ENCODE measurements around the gene THTPA. TPM values are rescaled to one million over a fixed set of nuclear protein-coding genes. Genes with fewer than 3 reads are reported as not detected.

THTPA gene
- total and polyA plus RNA-seq, 2 of the 4 experiments (the other 2 are of a cell fraction) = 5.0 to 9.2 TPM

- Histone ChIP-seq H3K79me1 (ENCODE audit: low read depth in 1 of 2, low read length in 2 of 2) (no peaks in the 10 kb centered on the region), H3K27ac (ENCODE audit: insufficient read depth, low read length) (no peak overlapping the region), H3K4me1 (ENCODE audit: control insufficient read depth, insufficient read depth, low read length) (peaks cover 6% of the 10 kb centered on the region), H2AK5ac (ENCODE audit: low read depth, low read length) (no peak overlapping the region), H3K23ac (ENCODE audit: low read depth, low read length) (no peak overlapping the region), H3K4ac (ENCODE audit: low read depth, low read length) (no peak overlapping the region), H2AFZ (replicated peaks; ENCODE audit: low read length, poor library complexity) (no peak overlapping the region), H3K14ac (replicated peaks; ENCODE audit: low read depth, low read length) (no peak overlapping the region), H2BK20ac (ENCODE audit: low read depth, low read length) (no peak overlapping the region), H3K27me3 (ENCODE audit: control insufficient read depth, insufficient read depth, low read length) (no peaks in the 10 kb centered on the region), H3K9me1 (ENCODE audit: insufficient read depth, low read length) (no peaks in the 10 kb centered on the region), H4K91ac (ENCODE audit: insufficient read depth, low read depth, low read length) (no peak overlapping the region), H3K36me3 (ENCODE audit: control insufficient read depth, insufficient read depth, low read length) (no peaks in the 10 kb centered on the region), H3K56ac (ENCODE audit: extremely low read depth, insufficient read depth, low read length) (no peak overlapping the region), H2BK5ac (ENCODE audit: low read depth, low read length, poor library complexity, severe bottlenecking) (no peak overlapping the region), H3K9ac (ENCODE audit: low read depth, low read length) (no peak overlapping the region), H4K5ac (ENCODE audit: low read depth, low read length) (no peak overlapping the region), H3K9me3 (ENCODE audit: control insufficient read depth, insufficient read depth, low read length) (no peaks in the 10 kb centered on the region), H2AK9ac (replicated peaks; ENCODE audit: low read depth, low read length, poor library complexity) (no peak overlapping the region), H3K4me3 (ENCODE audit: insufficient read depth, low read depth, low read length) (no peak overlapping the region), H2BK15ac (ENCODE audit: low read depth, low read length) (no peak overlapping the region), H4K20me1 (ENCODE audit: insufficient read depth, low read length) (no peaks in the 10 kb centered on the region; the same call in 1 of the 2 replicates), H4K8ac (ENCODE audit: low read depth in 2 of 2, low read length in 2 of 2) (no peak overlapping the region), H3K4me2 (ENCODE audit: low read depth, low read length) (no peak overlapping the region), H3K18ac (ENCODE audit: low read depth, low read length) (no peak overlapping the region), H2BK120ac (ENCODE audit: low read depth, low read length) (no peak overlapping the region)
- no peak for ATAC-seq (ENCODE audit: low read depth)
- no TSS peak for BruUV-seq (replicated peaks)
- 100% methylated on average over 1 of the region's 5 CpGs; no CpG with 5 or more reads in 1 of the 2 experiments for WGBS, 2 experiments (ENCODE audit: extremely low coverage in 2 of 2, insufficient read length in 1 of 2)
- in situ Hi-C loops (cut with MboI; ENCODE audit: low sequenced_read_pairs) = no loop called here
- intact Hi-C loops (cut with micrococcal nuclease) = no loop called here
- TF ChIP-seq CHD1 (IDR thresholded peaks at IDR 0.05; ENCODE audit: low read depth, low read length) (no peak), ELK1 (IDR thresholded peaks at IDR 0.05; ENCODE audit: borderline replicate concordance, low read depth, low read length) (no peak), SMC3 (IDR thresholded peaks at IDR 0.05; ENCODE audit: low read depth, low read length) (no peak), RAD21 (IDR thresholded peaks at IDR 0.05; ENCODE audit: low read length) (no peak), BHLHE40 (IDR thresholded peaks at IDR 0.05; ENCODE audit: low read depth, low read length) (no peak), NFE2L2 (IDR thresholded peaks at IDR 0.05; ENCODE audit: low read depth, low read length) (no peak), FOS (IDR thresholded peaks at IDR 0.05; ENCODE audit: low read depth, low read length) (no peak), MAFK (IDR thresholded peaks at IDR 0.05; ENCODE audit: low read depth, low read length) (no peak), CTCF (conservative IDR thresholded peaks at IDR 0.05; ENCODE audit: low read depth, low read length) (no peak), RCOR1 (IDR thresholded peaks at IDR 0.05; ENCODE audit: insufficient replicate concordance, low read length) (no peak), RFX5 (IDR thresholded peaks at IDR 0.05; ENCODE audit: low read depth, low read length) (no peak), CEBPB (IDR thresholded peaks at IDR 0.05; ENCODE audit: low read depth, low read length) (no peak), POLR2A (IDR thresholded peaks at IDR 0.05; ENCODE audit: low read depth, low read length) (no peak), MAZ (IDR thresholded peaks at IDR 0.05; ENCODE audit: borderline replicate concordance, low read depth, low read length) (no peak), USF2 (IDR thresholded peaks at IDR 0.05; ENCODE audit: low read depth, low read length) (no peak), MXI1 (IDR thresholded peaks at IDR 0.05; ENCODE audit: borderline replicate concordance, low read depth, low read length) (no peak)
- POLR2A ChIA-PET (ENCODE audit: unreplicated experiment) = no interaction called here
- dilution Hi-C loops (cut with HindIII; ENCODE audit: low sequenced_read_pairs, unreplicated experiment) = no loop called here
- CTCF ChIA-PET = interaction anchor here (0.7 kb wide), 1 partner anchor 68 kb away, joined by 7 read pairs; no protein-coding TSS in a partner anchor
- no peak for DNase-seq
These were observed 13.8 kb upstream of the THTPA start for GRCh38 chr14:23542261-23542660.

All from IMR-90 (cell line).